ENCODE measurements around the gene CXCL8. TPM values are rescaled to one million over a fixed set of nuclear protein-coding genes. Genes with fewer than 3 reads are reported as not detected.
A peak's percentile ranks its signal among the peaks of the same experiment; 100 is the strongest.

CXCL8 gene
- total RNA-seq, 2 experiments from 2014 or later = 9.9 to 11.4 TPM

DNA sequence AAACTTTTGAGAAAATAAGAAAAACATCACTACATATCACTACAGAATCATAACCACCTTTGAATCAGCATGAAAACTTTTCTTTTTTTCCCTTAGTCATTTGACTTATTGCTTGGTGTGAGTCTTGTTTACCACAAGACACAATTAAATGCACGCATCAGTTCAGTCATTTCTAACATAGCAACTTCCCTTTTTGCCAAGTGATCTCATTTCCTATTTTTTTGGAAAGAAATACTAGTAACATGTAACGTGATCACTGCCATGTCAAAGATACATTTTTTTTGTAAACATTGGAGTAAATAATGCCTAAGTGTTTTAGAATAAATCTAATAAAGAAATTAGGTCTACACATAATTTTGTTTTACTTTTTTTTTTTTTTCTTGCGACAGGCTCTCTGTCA, 5.1 kb upstream of the CXCL8 start:
- no peaks in the 10 kb centered on the region for H3K36me3 ChIP-seq (ENCODE audit: insufficient read depth, low read length)
- no peaks in the 10 kb centered on the region for H3K4me1 ChIP-seq (ENCODE audit: insufficient read depth, low read length)
- no peak overlapping the region for H3K4me3 ChIP-seq (ENCODE audit: low read length)
- H3K27me3 ChIP-seq (ENCODE audit: control insufficient read depth in 1 of 2, insufficient read depth in 2 of 2, low read length in 2 of 2) = no peaks in the 10 kb centered on the region
- no peaks in the 10 kb centered on the region for H3K27me3 Mint-ChIP-seq
- H3K27ac Mint-ChIP-seq = no peak overlapping the region
- peak in 3 of 14 experiments; percentile 23 to 61 (median 45) for DNase-seq
- intact Hi-C loops (cut with DNase I, micrococcal nuclease) = no loop called here
- ATAC-seq (ENCODE audit: poor library complexity) = no peak
- TF ChIP-seq, protein P1, sequence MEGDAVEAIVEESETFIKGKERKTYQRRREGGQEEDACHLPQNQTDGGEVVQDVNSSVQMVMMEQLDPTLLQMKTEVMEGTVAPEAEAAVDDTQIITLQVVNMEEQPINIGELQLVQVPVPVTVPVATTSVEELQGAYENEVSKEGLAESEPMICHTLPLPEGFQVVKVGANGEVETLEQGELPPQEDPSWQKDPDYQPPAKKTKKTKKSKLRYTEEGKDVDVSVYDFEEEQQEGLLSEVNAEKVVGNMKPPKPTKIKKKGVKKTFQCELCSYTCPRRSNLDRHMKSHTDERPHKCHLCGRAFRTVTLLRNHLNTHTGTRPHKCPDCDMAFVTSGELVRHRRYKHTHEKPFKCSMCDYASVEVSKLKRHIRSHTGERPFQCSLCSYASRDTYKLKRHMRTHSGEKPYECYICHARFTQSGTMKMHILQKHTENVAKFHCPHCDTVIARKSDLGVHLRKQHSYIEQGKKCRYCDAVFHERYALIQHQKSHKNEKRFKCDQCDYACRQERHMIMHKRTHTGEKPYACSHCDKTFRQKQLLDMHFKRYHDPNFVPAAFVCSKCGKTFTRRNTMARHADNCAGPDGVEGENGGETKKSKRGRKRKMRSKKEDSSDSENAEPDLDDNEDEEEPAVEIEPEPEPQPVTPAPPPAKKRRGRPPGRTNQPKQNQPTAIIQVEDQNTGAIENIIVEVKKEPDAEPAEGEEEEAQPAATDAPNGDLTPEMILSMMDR (IDR thresholded peaks at IDR 0.05) = no peak
- H3K4me1 Mint-ChIP-seq (ENCODE audit: low read depth) = no peaks in the 10 kb centered on the region
- no peaks in the 10 kb centered on the region for H3K9me3 Mint-ChIP-seq
- no peak overlapping the region for H3K27ac ChIP-seq (ENCODE audit: low read depth in 1 of 2, low read length in 2 of 2)
- H3K9me3 ChIP-seq (ENCODE audit: control insufficient read depth in 1 of 2, insufficient read depth in 1 of 2, low read length in 2 of 2) = peaks cover 0 to 3% of the 10 kb centered on the region in 2 experiments
- no peak overlapping the region for H3K4me3 Mint-ChIP-seq
- ChIA-PET POLR2A (no interaction called here), CTCF (no interaction called here)
- no peaks in the 10 kb centered on the region for H3K36me3 Mint-ChIP-seq (ENCODE audit: low read depth)

DNA sequence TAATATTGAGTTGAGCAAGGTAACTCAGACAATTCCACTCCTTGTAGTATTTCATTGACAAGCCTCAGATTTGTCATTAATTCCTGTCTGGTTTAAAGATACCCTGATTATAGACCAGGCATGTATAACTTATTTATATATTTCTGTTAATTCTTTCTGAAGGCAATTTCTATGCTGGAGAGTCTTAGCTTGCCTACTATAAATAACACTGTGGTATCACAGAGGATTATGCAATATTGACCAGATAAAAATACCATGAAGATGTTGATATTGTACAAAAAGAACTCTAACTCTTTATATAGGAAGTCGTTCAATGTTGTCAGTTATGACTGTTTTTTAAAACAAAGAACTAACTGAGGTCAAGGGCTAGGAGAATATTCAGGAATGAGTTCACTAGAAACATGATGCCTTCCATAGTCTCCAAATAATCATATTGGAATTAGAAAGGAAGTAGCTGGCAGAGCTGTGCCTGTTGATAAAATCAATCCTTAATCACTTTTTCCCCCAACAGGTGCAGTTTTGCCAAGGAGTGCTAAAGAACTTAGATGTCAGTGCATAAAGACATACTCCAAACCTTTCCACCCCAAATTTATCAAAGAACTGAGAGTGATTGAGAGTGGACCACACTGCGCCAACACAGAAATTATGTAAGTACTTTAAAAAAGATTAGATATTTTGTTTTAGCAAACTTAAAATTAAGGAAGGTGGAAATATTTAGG, 821 bp downstream of the CXCL8 start:
- H3K27ac ChIP-seq (ENCODE audit: low read depth in 1 of 2, low read length in 2 of 2) = no peak overlapping the region
- ChIA-PET CTCF (no interaction called here), POLR2A (no interaction called here)
- H3K4me1 ChIP-seq (ENCODE audit: insufficient read depth, low read length) = no peaks in the 10 kb centered on the region
- H3K27ac Mint-ChIP-seq = no peak overlapping the region
- no peaks in the 10 kb centered on the region for H3K4me1 Mint-ChIP-seq (ENCODE audit: low read depth)
- no peak overlapping the region for H3K4me3 Mint-ChIP-seq
- DNase-seq = no peak
- H3K9me3 Mint-ChIP-seq = peaks cover 2% of the 10 kb centered on the region
- TF ChIP-seq, protein P1 (IDR thresholded peaks at IDR 0.05) = no peak
- H3K9me3 ChIP-seq (ENCODE audit: control insufficient read depth in 1 of 2, insufficient read depth in 1 of 2, low read length in 2 of 2) = peaks cover 0 to 3% of the 10 kb centered on the region in 2 experiments
- intact Hi-C loops (cut with DNase I, micrococcal nuclease) = no loop called here
- H3K4me3 ChIP-seq (ENCODE audit: low read length) = no peak overlapping the region
- ATAC-seq (ENCODE audit: poor library complexity) = no peak
- H3K27me3 ChIP-seq (ENCODE audit: control insufficient read depth in 1 of 2, insufficient read depth in 2 of 2, low read length in 2 of 2) = no peaks in the 10 kb centered on the region
- no peaks in the 10 kb centered on the region for H3K27me3 Mint-ChIP-seq
- H3K36me3 Mint-ChIP-seq (ENCODE audit: low read depth) = no peaks in the 10 kb centered on the region
- H3K36me3 ChIP-seq (ENCODE audit: insufficient read depth, low read length) = no peaks in the 10 kb centered on the region

DNA sequence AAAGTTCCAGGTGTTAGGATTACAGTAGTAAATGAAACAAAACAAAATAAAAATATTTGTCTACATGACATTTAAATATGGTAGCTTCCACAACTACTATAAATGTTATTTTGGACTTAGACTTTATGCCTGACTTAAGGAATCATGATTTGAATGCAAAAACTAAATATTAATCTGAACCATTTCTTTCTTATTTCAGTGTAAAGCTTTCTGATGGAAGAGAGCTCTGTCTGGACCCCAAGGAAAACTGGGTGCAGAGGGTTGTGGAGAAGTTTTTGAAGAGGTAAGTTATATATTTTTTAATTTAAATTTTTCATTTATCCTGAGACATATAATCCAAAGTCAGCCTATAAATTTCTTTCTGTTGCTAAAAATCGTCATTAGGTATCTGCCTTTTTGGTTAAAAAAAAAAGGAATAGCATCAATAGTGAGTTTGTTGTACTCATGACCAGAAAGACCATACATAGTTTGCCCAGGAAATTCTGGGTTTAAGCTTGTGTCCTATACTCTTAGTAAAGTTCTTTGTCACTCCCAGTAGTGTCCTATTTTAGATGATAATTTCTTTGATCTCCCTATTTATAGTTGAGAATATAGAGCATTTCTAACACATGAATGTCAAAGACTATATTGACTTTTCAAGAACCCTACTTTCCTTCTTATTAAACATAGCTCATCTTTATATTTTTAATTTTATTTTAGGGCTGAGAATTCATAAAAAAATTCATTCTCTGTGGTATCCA, 1.6 kb downstream of the CXCL8 start:
- Histone ChIP-seq H3K27me3 (ENCODE audit: control insufficient read depth in 1 of 2, insufficient read depth in 2 of 2, low read length in 2 of 2) (no peaks in the 10 kb centered on the region), H3K4me3 (ENCODE audit: low read length) (no peak overlapping the region), H3K36me3 (ENCODE audit: insufficient read depth, low read length) (no peaks in the 10 kb centered on the region), H3K4me1 (ENCODE audit: insufficient read depth, low read length) (no peaks in the 10 kb centered on the region), H3K9me3 (ENCODE audit: control insufficient read depth in 1 of 2, insufficient read depth in 1 of 2, low read length in 2 of 2) (peaks cover 0 to 3% of the 10 kb centered on the region in 2 experiments), H3K27ac (ENCODE audit: low read depth in 1 of 2, low read length in 2 of 2) (no peak overlapping the region)
- intact Hi-C loops (cut with DNase I, micrococcal nuclease) = no loop called here
- ATAC-seq (ENCODE audit: poor library complexity) (no peak), DNase-seq (no peak)
- peaks cover 2% of the 10 kb centered on the region for H3K9me3 Mint-ChIP-seq
- H3K4me3 Mint-ChIP-seq = no peak overlapping the region
- POLR2A ChIA-PET = no interaction called here
- no peaks in the 10 kb centered on the region for H3K27me3 Mint-ChIP-seq
- H3K27ac Mint-ChIP-seq = no peak overlapping the region
- CTCF ChIA-PET = no interaction called here
- no peaks in the 10 kb centered on the region for H3K4me1 Mint-ChIP-seq (ENCODE audit: low read depth)
- no peaks in the 10 kb centered on the region for H3K36me3 Mint-ChIP-seq (ENCODE audit: low read depth)
- TF ChIP-seq, protein P1 (IDR thresholded peaks at IDR 0.05) = no peak
